ENCODE results near the gene SIGLECL1.

DNA sequence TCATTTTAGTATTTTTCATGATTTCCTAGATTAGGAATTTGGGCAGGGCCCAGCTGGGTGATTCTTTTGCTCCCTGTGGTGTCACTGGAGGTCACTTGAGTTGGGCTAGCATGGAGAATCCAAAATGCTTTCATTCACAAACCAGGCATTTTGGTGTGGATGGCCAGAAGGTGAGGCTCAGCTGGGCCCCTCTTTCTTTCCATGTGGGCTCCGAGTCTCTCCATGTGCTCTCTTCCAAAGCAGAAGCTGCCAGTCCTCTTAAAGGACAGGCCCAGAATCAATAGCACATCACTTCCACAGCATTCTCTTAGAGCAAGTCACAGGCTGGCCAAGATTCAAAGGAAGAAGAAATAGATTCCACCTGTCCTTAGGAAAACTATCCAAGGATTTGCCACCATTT is 38.8 kb downstream of the SIGLECL1 start:
- TF ChIP-seq, protein P1, sequence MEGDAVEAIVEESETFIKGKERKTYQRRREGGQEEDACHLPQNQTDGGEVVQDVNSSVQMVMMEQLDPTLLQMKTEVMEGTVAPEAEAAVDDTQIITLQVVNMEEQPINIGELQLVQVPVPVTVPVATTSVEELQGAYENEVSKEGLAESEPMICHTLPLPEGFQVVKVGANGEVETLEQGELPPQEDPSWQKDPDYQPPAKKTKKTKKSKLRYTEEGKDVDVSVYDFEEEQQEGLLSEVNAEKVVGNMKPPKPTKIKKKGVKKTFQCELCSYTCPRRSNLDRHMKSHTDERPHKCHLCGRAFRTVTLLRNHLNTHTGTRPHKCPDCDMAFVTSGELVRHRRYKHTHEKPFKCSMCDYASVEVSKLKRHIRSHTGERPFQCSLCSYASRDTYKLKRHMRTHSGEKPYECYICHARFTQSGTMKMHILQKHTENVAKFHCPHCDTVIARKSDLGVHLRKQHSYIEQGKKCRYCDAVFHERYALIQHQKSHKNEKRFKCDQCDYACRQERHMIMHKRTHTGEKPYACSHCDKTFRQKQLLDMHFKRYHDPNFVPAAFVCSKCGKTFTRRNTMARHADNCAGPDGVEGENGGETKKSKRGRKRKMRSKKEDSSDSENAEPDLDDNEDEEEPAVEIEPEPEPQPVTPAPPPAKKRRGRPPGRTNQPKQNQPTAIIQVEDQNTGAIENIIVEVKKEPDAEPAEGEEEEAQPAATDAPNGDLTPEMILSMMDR (IDR thresholded peaks at IDR 0.05; ENCODE audit: low read depth, low read length, poor library complexity, severe bottlenecking) = no peak
- no peak for TF ChIP-seq EZH2phosphoT487 (IDR thresholded peaks at IDR 0.05; ENCODE audit: borderline replicate concordance, low read length)

All from DOHH2 (cell line).